ENCODE results near the gene CAMK1D. TPM values are rescaled to one million over a fixed set of nuclear protein-coding genes. Genes with fewer than 3 reads are reported as not detected.

Gene CAMK1D
- total and polyA plus RNA-seq, 2 experiments from 2014 or later = 4.6 to 7.2 TPM

DNA sequence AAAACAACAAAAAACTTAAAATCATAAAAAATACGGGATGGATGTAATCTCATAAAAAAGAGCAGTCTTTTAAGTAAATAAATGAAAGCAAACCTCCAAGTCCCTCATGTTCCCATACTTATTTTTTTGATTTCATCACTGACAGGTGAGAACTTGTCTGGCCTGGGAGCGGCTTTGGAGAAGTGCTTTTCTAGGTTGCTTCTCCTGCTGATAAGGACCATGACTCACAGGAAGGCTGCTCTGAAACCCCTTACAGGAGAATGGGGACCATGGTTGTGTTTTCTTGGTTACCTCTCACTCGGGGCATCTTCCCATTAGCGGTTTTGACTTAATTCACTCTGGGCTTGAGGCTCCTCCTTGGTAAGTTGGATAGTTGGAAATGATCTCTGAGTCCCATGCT is 237.4 kb downstream of the CAMK1D start:
- H3K4me1 ChIP-seq (ENCODE audit: insufficient read depth) = peaks cover 3% of the 10 kb centered on the region; the same call in 1 of the 2 replicates
- no peak overlapping the region for H2AFZ ChIP-seq
- no peak overlapping the region for H3K27ac ChIP-seq (ENCODE audit: low read depth)
- no peaks in the 10 kb centered on the region for H3K27me3 ChIP-seq (ENCODE audit: insufficient read depth)
- no peak for ATAC-seq
- TF ChIP-seq JUNB (IDR thresholded peaks at IDR 0.05; ENCODE audit: unreplicated experiment) (no peak), CREB1 (CRISPR knock-in tag; IDR thresholded peaks at IDR 0.05; ENCODE audit: low read depth) (no peak), ZNF114 (CRISPR knock-in tag; IDR thresholded peaks at IDR 0.05) (no peak), ZNF331 (CRISPR knock-in tag; IDR thresholded peaks at IDR 0.05; ENCODE audit: low read depth) (no peak), EZH2phosphoT487 (IDR thresholded peaks at IDR 0.05; ENCODE audit: unreplicated experiment) (no peak), EZH2 (IDR thresholded peaks at IDR 0.05; ENCODE audit: low read depth, unreplicated experiment) (no peak), POLR2AphosphoS5 (IDR thresholded peaks at IDR 0.05; ENCODE audit: low read depth) (no peak), ETS1 (IDR thresholded peaks at IDR 0.05) (no peak), STAT1 (IDR thresholded peaks at IDR 0.05; ENCODE audit: unreplicated experiment) (no peak), NANOG (IDR thresholded peaks at IDR 0.05; ENCODE audit: borderline replicate concordance) (no peak)
- TF ChIP-seq, protein P1, sequence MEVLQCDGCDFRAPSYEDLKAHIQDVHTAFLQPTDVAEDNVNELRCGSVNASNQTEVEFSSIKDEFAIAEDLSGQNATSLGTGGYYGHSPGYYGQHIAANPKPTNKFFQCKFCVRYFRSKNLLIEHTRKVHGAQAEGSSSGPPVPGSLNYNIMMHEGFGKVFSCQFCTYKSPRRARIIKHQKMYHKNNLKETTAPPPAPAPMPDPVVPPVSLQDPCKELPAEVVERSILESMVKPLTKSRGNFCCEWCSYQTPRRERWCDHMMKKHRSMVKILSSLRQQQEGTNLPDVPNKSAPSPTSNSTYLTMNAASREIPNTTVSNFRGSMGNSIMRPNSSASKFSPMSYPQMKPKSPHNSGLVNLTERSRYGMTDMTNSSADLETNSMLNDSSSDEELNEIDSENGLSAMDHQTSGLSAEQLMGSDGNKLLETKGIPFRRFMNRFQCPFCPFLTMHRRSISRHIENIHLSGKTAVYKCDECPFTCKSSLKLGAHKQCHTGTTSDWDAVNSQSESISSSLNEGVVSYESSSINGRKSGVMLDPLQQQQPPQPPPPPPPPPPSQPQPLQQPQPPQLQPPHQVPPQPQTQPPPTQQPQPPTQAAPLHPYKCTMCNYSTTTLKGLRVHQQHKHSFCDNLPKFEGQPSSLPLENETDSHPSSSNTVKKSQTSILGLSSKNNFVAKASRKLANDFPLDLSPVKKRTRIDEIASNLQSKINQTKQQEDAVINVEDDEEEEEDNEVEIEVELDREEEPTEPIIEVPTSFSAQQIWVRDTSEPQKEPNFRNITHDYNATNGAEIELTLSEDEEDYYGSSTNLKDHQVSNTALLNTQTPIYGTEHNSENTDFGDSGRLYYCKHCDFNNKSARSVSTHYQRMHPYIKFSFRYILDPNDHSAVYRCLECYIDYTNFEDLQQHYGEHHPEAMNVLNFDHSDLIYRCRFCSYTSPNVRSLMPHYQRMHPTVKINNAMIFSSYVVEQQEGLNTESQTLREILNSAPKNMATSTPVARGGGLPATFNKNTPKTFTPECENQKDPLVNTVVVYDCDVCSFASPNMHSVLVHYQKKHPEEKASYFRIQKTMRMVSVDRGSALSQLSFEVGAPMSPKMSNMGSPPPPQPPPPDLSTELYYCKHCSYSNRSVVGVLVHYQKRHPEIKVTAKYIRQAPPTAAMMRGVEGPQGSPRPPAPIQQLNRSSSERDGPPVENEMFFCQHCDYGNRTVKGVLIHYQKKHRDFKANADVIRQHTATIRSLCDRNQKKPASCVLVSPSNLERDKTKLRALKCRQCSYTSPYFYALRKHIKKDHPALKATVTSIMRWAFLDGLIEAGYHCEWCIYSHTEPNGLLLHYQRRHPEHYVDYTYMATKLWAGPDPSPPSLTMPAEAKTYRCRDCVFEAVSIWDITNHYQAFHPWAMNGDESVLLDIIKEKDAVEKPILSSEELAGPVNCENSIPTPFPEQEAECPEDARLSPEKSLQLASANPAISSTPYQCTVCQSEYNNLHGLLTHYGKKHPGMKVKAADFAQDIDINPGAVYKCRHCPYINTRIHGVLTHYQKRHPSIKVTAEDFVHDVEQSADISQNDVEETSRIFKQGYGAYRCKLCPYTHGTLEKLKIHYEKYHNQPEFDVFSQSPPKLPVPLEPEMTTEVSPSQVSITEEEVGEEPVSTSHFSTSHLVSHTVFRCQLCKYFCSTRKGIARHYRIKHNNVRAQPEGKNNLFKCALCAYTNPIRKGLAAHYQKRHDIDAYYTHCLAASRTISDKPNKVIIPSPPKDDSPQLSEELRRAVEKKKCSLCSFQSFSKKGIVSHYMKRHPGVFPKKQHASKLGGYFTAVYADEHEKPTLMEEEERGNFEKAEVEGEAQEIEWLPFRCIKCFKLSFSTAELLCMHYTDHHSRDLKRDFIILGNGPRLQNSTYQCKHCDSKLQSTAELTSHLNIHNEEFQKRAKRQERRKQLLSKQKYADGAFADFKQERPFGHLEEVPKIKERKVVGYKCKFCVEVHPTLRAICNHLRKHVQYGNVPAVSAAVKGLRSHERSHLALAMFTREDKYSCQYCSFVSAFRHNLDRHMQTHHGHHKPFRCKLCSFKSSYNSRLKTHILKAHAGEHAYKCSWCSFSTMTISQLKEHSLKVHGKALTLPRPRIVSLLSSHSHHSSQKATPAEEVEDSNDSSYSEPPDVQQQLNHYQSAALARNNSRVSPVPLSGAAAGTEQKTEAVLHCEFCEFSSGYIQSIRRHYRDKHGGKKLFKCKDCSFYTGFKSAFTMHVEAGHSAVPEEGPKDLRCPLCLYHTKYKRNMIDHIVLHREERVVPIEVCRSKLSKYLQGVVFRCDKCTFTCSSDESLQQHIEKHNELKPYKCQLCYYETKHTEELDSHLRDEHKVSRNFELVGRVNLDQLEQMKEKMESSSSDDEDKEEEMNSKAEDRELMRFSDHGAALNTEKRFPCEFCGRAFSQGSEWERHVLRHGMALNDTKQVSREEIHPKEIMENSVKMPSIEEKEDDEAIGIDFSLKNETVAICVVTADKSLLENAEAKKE (CRISPR knock-in tag; IDR thresholded peaks at IDR 0.05) = no peak
- TF ChIP-seq, protein P2, sequence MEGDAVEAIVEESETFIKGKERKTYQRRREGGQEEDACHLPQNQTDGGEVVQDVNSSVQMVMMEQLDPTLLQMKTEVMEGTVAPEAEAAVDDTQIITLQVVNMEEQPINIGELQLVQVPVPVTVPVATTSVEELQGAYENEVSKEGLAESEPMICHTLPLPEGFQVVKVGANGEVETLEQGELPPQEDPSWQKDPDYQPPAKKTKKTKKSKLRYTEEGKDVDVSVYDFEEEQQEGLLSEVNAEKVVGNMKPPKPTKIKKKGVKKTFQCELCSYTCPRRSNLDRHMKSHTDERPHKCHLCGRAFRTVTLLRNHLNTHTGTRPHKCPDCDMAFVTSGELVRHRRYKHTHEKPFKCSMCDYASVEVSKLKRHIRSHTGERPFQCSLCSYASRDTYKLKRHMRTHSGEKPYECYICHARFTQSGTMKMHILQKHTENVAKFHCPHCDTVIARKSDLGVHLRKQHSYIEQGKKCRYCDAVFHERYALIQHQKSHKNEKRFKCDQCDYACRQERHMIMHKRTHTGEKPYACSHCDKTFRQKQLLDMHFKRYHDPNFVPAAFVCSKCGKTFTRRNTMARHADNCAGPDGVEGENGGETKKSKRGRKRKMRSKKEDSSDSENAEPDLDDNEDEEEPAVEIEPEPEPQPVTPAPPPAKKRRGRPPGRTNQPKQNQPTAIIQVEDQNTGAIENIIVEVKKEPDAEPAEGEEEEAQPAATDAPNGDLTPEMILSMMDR (conservative IDR thresholded peaks at IDR 0.05; ENCODE audit: low read depth in 2 of 2) = no peak
- TF ChIP-seq, protein P3, sequence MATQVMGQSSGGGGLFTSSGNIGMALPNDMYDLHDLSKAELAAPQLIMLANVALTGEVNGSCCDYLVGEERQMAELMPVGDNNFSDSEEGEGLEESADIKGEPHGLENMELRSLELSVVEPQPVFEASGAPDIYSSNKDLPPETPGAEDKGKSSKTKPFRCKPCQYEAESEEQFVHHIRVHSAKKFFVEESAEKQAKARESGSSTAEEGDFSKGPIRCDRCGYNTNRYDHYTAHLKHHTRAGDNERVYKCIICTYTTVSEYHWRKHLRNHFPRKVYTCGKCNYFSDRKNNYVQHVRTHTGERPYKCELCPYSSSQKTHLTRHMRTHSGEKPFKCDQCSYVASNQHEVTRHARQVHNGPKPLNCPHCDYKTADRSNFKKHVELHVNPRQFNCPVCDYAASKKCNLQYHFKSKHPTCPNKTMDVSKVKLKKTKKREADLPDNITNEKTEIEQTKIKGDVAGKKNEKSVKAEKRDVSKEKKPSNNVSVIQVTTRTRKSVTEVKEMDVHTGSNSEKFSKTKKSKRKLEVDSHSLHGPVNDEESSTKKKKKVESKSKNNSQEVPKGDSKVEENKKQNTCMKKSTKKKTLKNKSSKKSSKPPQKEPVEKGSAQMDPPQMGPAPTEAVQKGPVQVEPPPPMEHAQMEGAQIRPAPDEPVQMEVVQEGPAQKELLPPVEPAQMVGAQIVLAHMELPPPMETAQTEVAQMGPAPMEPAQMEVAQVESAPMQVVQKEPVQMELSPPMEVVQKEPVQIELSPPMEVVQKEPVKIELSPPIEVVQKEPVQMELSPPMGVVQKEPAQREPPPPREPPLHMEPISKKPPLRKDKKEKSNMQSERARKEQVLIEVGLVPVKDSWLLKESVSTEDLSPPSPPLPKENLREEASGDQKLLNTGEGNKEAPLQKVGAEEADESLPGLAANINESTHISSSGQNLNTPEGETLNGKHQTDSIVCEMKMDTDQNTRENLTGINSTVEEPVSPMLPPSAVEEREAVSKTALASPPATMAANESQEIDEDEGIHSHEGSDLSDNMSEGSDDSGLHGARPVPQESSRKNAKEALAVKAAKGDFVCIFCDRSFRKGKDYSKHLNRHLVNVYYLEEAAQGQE (IDR thresholded peaks at IDR 0.05; ENCODE audit: unreplicated experiment) = no peak
- DNase-seq (ENCODE audit: low spot score) = no peak
- no peak overlapping the region for H3K4me3 ChIP-seq
- no peaks in the 10 kb centered on the region for H3K36me3 Mint-ChIP-seq (ENCODE audit: low read depth)
- H3K9me2 ChIP-seq (ENCODE audit: insufficient read depth) = no peaks in the 10 kb centered on the region
- H3K9me3 Mint-ChIP-seq = 0 out of 3 replicates have a peak, but pooled peaks cover 3% of the 10 kb centered on the region
- no peaks in the 10 kb centered on the region for H3K36me3 ChIP-seq (ENCODE audit: insufficient read depth)
- H3K79me2 ChIP-seq (replicated peaks; ENCODE audit: insufficient read depth) = no peaks in the 10 kb centered on the region
- 0 out of 2 replicates have a peak overlapping the region, but pooled peaks have one; percentile 14 for H3K27ac Mint-ChIP-seq
- peaks cover 11% of the 10 kb centered on the region for H3K4me1 Mint-ChIP-seq
- H3K4me2 ChIP-seq = no peak overlapping the region
- no peaks in the 10 kb centered on the region for H4K20me1 ChIP-seq (replicated peaks; ENCODE audit: insufficient read depth)
- H3K27me3 Mint-ChIP-seq (ENCODE audit: insufficient read depth, low read depth, poor library complexity) = no peaks in the 10 kb centered on the region
- no peak overlapping the region for H3K4me3 Mint-ChIP-seq
- H3F3A ChIP-seq (replicated peaks; ENCODE audit: low read depth) = no peaks in the 10 kb centered on the region
